ENCODE data around the gene EVC2. TPM values are rescaled to one million over a fixed set of nuclear protein-coding genes. Genes with fewer than 3 reads are reported as not detected.

EVC2 gene
- total RNA-seq, 1 experiment from 2014 or later: 7.8 TPM

DNA sequence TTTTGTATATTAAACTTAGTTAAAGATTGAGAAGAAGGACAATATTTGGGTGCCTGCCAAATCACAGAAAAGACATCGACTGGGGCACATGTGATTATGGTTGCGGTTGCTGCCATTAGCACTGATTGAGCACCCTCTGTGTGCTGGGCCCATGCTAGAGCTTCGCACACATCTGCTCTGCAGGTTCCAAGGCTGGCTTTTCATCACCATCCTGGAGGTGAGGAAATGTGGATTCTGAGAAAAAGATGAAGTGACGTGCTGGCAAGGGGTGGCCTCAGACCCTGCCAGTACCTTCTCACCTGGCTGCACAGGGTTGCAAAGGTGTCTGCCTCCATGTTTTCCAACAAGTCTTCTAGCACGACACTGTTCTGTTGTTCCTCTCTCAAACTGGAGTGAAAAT is 134.0 kb downstream of the EVC2 start:
- no peak overlapping the region for H3T11ph ChIP-seq (ENCODE audit: low read length)
- H3K9ac ChIP-seq (ENCODE audit: extremely low read depth, insufficient read length, low read length): no peak overlapping the region
- H3K27ac ChIP-seq (ENCODE audit: insufficient read length, low read depth, low read length): no peak overlapping the region
- no peak overlapping the region for H3K56ac ChIP-seq (ENCODE audit: insufficient read length, low read depth, low read length)
- DNase-seq: no peak
- H2BK12ac ChIP-seq (ENCODE audit: insufficient read length, low read depth, low read length): no peak overlapping the region
- Mint-ChIP-seq H3K27me3 (ENCODE audit: low read depth) (no peaks in the 10 kb centered on the region), H3K27ac (no peak overlapping the region), H3K36me3 (ENCODE audit: insufficient read depth in 1 of 3, low read depth in 3 of 3) (peaks cover 13 to 28% (median 27%) of the 10 kb centered on the region in 3 experiments; a peak in 6 of 7 replicates), H3K9me3 (peaks cover 0 to 2% of the 10 kb centered on the region in 2 experiments; a peak in 1 of 5 replicates), H3K4me3 (no peak overlapping the region), H3K4me1 (peaks cover 4% of the 10 kb centered on the region in 2 experiments)
- no peaks in the 10 kb centered on the region for H3K79me1 ChIP-seq (ENCODE audit: insufficient read depth, low read depth, low read length, poor library complexity, severe bottlenecking)
- no peaks in the 10 kb centered on the region for H3K9me3 ChIP-seq (ENCODE audit: control insufficient read depth, low read depth, low read length)
- no peak overlapping the region for H2AFZ ChIP-seq (ENCODE audit: low read length)
- no peak overlapping the region for H4K8ac ChIP-seq (replicated peaks; ENCODE audit: insufficient read length, low read depth, low read length)
- H2BK15ac ChIP-seq (ENCODE audit: low read depth, low read length): no peak overlapping the region
- H2BK120ac ChIP-seq (ENCODE audit: low read depth, low read length, poor library complexity, severe bottlenecking): no peak overlapping the region
- no peak overlapping the region for H3K18ac ChIP-seq (ENCODE audit: insufficient read length, low read depth, low read length)
- no peak overlapping the region for H3K14ac ChIP-seq (ENCODE audit: insufficient read depth, low read length)
- no peak overlapping the region for H2BK20ac ChIP-seq (ENCODE audit: low read depth, low read length, poor library complexity, severe bottlenecking)
- H3K27me3 ChIP-seq (ENCODE audit: insufficient read depth, low read length): no peaks in the 10 kb centered on the region
- H2AK5ac ChIP-seq (ENCODE audit: insufficient read length, low read length): no peak overlapping the region
- no CpG with 5 or more reads among the region's 5 CpGs for WGBS (ENCODE audit: extremely low coverage, insufficient read length, low lambda C conversion rate)
- H3K4me2 ChIP-seq (ENCODE audit: insufficient read depth, insufficient read length, low read length): no peak overlapping the region
- no peak overlapping the region for H4K5ac ChIP-seq (ENCODE audit: insufficient read length, low read depth, low read length)
- no peak overlapping the region for H2BK5ac ChIP-seq (ENCODE audit: insufficient read length, low read length)
- H3K4me1 ChIP-seq (ENCODE audit: insufficient read depth, low read length): no peaks in the 10 kb centered on the region
- no peak overlapping the region for H3K23ac ChIP-seq (ENCODE audit: insufficient read length, low read depth, low read length)
- H4K91ac ChIP-seq (ENCODE audit: insufficient read length, low read depth, low read length): no peak overlapping the region
- no peaks in the 10 kb centered on the region for H4K20me1 ChIP-seq (ENCODE audit: control insufficient read depth, insufficient read depth, insufficient read length)
- no peak overlapping the region for H3K4ac ChIP-seq (ENCODE audit: low read depth, low read length)
- TF ChIP-seq, protein P1, sequence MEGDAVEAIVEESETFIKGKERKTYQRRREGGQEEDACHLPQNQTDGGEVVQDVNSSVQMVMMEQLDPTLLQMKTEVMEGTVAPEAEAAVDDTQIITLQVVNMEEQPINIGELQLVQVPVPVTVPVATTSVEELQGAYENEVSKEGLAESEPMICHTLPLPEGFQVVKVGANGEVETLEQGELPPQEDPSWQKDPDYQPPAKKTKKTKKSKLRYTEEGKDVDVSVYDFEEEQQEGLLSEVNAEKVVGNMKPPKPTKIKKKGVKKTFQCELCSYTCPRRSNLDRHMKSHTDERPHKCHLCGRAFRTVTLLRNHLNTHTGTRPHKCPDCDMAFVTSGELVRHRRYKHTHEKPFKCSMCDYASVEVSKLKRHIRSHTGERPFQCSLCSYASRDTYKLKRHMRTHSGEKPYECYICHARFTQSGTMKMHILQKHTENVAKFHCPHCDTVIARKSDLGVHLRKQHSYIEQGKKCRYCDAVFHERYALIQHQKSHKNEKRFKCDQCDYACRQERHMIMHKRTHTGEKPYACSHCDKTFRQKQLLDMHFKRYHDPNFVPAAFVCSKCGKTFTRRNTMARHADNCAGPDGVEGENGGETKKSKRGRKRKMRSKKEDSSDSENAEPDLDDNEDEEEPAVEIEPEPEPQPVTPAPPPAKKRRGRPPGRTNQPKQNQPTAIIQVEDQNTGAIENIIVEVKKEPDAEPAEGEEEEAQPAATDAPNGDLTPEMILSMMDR (conservative IDR thresholded peaks at IDR 0.05): no peak
- no peaks in the 10 kb centered on the region for H3K23me2 ChIP-seq (ENCODE audit: insufficient read length, low read depth, low read length, poor library complexity, severe bottlenecking)
- H3K79me2 ChIP-seq (ENCODE audit: insufficient read depth, low read length): no peaks in the 10 kb centered on the region
